ENCODE measurements around the gene CORO2A.

The CORO2A gene

GRCh38 chr9:98199388-98200033 lies 7.1 kb upstream of the CORO2A start:
- H3K4me3 ChIP-seq (ENCODE audit: low read depth, low read length): no peak overlapping the region
- TF ChIP-seq CTCF (IDR thresholded peaks at IDR 0.05; ENCODE audit: low read depth, low read length): no peak
- in situ Hi-C loops (cut with HindIII; ENCODE audit: low sequenced_read_pairs): no loop called here
- DNase-seq (ENCODE audit: low read depth, low spot score): no peak

GRCh38 chr9:98195671-98196070 lies 3.2 kb upstream of the CORO2A start:
- TF ChIP-seq CTCF (IDR thresholded peaks at IDR 0.05; ENCODE audit: low read depth, low read length): no peak
- in situ Hi-C loops (cut with HindIII; ENCODE audit: low sequenced_read_pairs): no loop called here

GRCh38 chr9:98193336-98193944 lies 1.0 kb upstream of the CORO2A start:
- TF ChIP-seq CTCF (IDR thresholded peaks at IDR 0.05; ENCODE audit: low read depth, low read length): no peak
- peak overlapping the region; percentile 59 for H3K4me3 ChIP-seq (ENCODE audit: low read depth, low read length)
- DNase-seq (ENCODE audit: low read depth, low spot score): no peak
- in situ Hi-C loops (cut with HindIII; ENCODE audit: low sequenced_read_pairs): no loop called here

More at GRCh38 chr9:98195671-98196070, 3.2 kb upstream of the CORO2A start:
- no peak for DNase-seq (ENCODE audit: low read depth, low spot score)
- H3K4me3 ChIP-seq (ENCODE audit: low read depth, low read length): no peak overlapping the region

GRCh38 chr9:98191671-98192502 lies 550 bp downstream of the CORO2A start:
- TF ChIP-seq CTCF (IDR thresholded peaks at IDR 0.05; ENCODE audit: low read depth, low read length): no peak
- in situ Hi-C loops (cut with HindIII; ENCODE audit: low sequenced_read_pairs): no loop called here
- no peak for DNase-seq (ENCODE audit: low read depth, low spot score)
- H3K4me3 ChIP-seq (ENCODE audit: low read depth, low read length): peak overlapping the region; percentile 59

GRCh38 chr9:98191181-98191608 lies 1.2 kb downstream of the CORO2A start:
- DNase-seq (ENCODE audit: low read depth, low spot score): no peak
- TF ChIP-seq CTCF (IDR thresholded peaks at IDR 0.05; ENCODE audit: low read depth, low read length): no peak
- H3K4me3 ChIP-seq (ENCODE audit: low read depth, low read length): no peak overlapping the region
- in situ Hi-C loops (cut with HindIII; ENCODE audit: low sequenced_read_pairs): no loop called here

GRCh38 chr9:98190757-98191105 lies 1.7 kb downstream of the CORO2A start:
- no peak for DNase-seq (ENCODE audit: low read depth, low spot score)
- in situ Hi-C loops (cut with HindIII; ENCODE audit: low sequenced_read_pairs): no loop called here
- no peak for TF ChIP-seq CTCF (IDR thresholded peaks at IDR 0.05; ENCODE audit: low read depth, low read length)
- H3K4me3 ChIP-seq (ENCODE audit: low read depth, low read length): no peak overlapping the region

Measured in astrocyte of the spinal cord (primary cell).